Right cardiac atrium (tissue), 5 donors: ENCODE measurements around the gene OSBPL8. TPM values are rescaled to one million over a fixed set of nuclear protein-coding genes. Genes with fewer than 3 reads are reported as not detected.

ENCODE experiments used
- ATAC-seq, 2 donors: fragments of 200-7000 bp; cut with Tn5 transposase; one replicate each; pipeline versions ENCODE4 v1.8.0 to v1.9.1; 2020; ENCODE audit warnings: moderate library complexity in 2 of 2, mild to moderate bottlenecking in 1 of 2
- DNase-seq, 3 donors: peaks; one replicate each; pipeline ENCODE4 v3.0.0-alpha.2; 2020
- H3K27ac ChIP-seq: one replicate; pipeline ENCODE4 v1.5.1; 2013; ENCODE audit warnings: mild to moderate bottlenecking, low read length, control low read depth, moderate library complexity
- H3K27me3 ChIP-seq: one replicate; pipeline ENCODE4 v1.6.1; 2013; ENCODE audit not compliant: control insufficient read depth, insufficient read depth
- H3K4me1 ChIP-seq: one replicate; pipeline ENCODE4 v1.6.1; 2013; ENCODE audit warnings: low read length; ENCODE audit not compliant: control insufficient read depth, insufficient read depth
- H3K4me3 ChIP-seq: one replicate; pipeline ENCODE4 v1.5.1; 2013; ENCODE audit warnings: low read length, control low read depth
- H3K9me3 ChIP-seq: one replicate; pipeline ENCODE4 v1.6.1; 2013; ENCODE audit warnings: low read length; ENCODE audit not compliant: control insufficient read depth
- WGBS: extraction: QIAGEN DNeasy Blood & Tissue Kit; methylation state at CpG from one replicate; pipeline ENCODE4 v1.1.7; 2013; 5-methylcytosine and 5-hydroxymethylcytosine counted together
- intact Hi-C, 4 donors: fragments of 100-400 bp; cut with DNase I; formaldehyde crosslinking; loops; one replicate each; pipeline versions ENCODE4 v1.11.0 to v1.14.0; 2022 to 2023
- polyA plus RNA-seq: library from polyadenylated mRNA; stranded (reverse); fragments of 200-250 nt; gene quantifications from one replicate; pipeline ENCODE4 v1.2.3, GENCODE V29; 2013
- total RNA-seq, 4 donors: library from RNA; stranded (reverse); fragmentation: NEBNext Ultra II Directional; extraction: Animal tissue kit (Norgen Biotek cat#: 25700); gene quantifications; one replicate each; pipeline ENCODE4 v1.2.1, GENCODE V29; 2021
- donor health status: healthy with polysubstance abuse.
- donor health status: DM: no; HTN: yes; CAD: no.
- donor health status: DM: no; HTN: no; CAD: no.
- donor health status: DM: no; HTN: yes; CAD: no; lungs with severe emphysema.
- donor health status: DM: yes; HTN: yes; CAD: no.

OSBPL8 gene
- total and polyA plus RNA-seq, 5 donors = 5.5 to 33.1 (median 30.7) TPM

DNA sequence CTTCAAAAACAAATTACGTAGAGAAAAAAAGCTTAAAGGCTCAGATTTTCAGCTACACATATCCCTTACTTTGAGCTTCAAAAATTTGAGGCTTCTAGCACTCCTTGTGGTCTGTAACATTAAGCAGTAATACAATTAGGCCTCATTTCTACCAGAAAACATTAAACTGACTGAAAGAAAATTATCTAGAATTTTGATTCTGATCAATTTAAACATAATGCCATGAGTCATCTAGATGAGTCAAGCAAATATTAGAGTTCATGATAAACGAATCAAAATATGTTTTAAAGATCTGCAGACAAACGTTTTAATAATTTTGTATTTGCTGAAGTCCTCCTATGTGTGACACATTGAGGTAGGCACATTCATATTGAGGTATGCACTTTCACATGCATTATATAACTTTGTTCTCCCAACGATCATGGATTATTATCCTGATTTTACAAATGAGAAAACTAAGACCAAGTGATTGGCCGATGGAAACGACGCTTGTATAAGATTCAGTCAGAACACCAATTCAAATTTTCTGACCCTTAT, 4.3 kb downstream of the OSBPL8 start:
- no peak overlapping the region for H3K4me3 ChIP-seq
- intact Hi-C loops = no loop called here
- H3K27ac ChIP-seq = no peak overlapping the region
- 84% methylated on average over 7 of the region's 7 CpGs for WGBS
- H3K4me1 ChIP-seq = peaks cover 9% of the 10 kb centered on the region
- no peaks in the 10 kb centered on the region for H3K27me3 ChIP-seq
- no peaks in the 10 kb centered on the region for H3K9me3 ChIP-seq
- ATAC-seq (no peak), DNase-seq (no peak)

DNA sequence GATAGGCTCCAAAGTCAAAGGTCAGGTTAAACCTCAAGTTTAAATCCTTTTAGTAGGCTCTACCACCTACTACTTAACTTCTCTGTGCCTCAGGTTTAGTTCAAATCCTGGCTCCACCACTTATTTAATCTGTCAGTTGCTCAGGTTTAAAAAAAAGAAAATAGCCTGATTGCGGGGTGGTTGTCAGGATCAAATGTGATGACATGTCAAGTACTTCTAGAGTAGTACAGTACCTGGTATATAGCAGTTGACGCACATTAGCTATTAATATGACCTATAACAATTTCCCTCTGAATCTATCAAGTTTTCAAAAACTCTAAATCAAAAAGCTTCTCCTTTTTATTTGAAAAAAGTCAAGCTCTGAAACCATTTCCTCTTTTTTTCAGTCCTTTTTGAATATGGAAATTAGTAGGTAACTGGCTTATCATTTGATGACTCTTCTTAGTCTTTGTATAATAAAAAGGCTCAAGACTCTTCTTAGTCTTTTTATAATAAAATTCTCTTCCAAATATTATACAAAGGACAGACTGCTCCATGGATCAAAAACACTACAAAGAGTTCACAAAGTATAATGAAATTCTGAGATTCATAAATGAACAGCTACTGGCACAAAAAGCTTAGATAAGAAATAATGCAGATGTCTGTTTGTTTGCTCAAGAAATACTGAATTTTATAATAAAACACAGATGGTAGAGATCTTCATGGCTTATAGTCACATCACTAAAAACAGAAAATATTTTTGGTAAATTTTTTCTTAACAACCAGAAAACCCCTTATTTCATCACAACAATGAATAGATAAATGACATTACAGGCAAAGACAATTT, 5.0 kb downstream of the OSBPL8 start:
- WGBS = 60% methylated on average over 2 of the region's 2 CpGs
- Histone ChIP-seq H3K27me3 (no peaks in the 10 kb centered on the region), H3K9me3 (no peaks in the 10 kb centered on the region), H3K4me3 (no peak overlapping the region), H3K27ac (no peak overlapping the region), H3K4me1 (peaks cover 9% of the 10 kb centered on the region)
- intact Hi-C loops = no loop called here
- no peak for DNase-seq
- ATAC-seq = no peak

DNA sequence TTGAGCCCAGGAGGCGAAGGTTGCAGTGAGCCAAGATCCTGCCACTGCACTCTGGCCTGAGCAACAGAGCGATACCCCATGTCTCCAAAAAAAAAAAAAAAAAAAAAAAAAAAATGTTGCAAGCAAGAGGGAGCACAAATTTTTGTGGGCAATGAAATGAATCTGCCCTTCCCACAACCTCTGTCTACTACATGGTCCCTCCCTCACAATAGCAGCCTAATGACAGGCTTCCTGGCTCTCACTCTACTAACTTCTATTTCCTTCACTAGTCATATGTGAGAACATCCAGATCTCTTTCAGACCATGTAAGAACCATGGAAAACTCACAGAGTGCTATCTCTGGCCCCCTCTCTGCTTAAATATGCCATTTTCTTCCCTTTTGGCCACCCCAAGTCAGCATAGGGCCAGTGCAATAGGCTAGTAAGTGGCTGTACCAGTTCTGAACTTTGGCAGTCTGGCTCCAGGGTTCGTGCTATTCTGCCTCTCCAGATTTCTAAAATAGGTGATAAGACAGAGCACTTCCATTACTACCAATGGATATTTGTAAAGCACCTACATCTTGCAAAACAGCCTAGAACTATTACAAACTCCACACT, 7.1 kb downstream of the OSBPL8 start:
- H3K9me3 ChIP-seq = no peaks in the 10 kb centered on the region
- 85% methylated on average over 3 of the region's 3 CpGs for WGBS
- no peak overlapping the region for H3K27ac ChIP-seq
- no peak overlapping the region for H3K4me3 ChIP-seq
- ATAC-seq (peak; percentile 31 to 50), DNase-seq (no peak)
- intact Hi-C loops = no loop called here
- H3K27me3 ChIP-seq = no peaks in the 10 kb centered on the region
- peaks cover 9% of the 10 kb centered on the region for H3K4me1 ChIP-seq

DNA sequence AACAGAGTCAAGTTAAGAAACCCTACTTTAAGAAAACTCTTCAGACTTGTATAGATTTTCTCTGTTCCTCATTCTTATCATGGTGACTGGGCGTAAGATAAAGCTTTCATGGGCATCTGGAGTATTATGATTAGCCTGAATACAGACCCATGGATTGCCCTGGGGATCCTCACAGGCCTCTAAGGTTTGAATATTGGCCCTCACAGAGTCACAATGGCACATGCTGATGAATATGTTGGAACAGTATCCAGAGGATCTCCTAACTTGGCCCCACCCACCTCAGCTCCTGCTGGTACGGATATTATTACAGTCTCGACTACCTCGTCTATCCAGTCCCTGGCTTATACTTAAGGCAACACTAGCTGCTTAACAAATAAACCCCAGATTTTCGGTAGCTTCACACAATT, 8.1 kb downstream of the OSBPL8 start:
- no peak for DNase-seq
- 91% methylated on average over 5 of the region's 5 CpGs for WGBS
- Histone ChIP-seq H3K4me1 (peaks cover 7% of the 10 kb centered on the region), H3K27me3 (no peaks in the 10 kb centered on the region), H3K27ac (no peak overlapping the region), H3K4me3 (no peak overlapping the region), H3K9me3 (no peaks in the 10 kb centered on the region)
- intact Hi-C loops = no loop called here
- no peak for ATAC-seq

DNA sequence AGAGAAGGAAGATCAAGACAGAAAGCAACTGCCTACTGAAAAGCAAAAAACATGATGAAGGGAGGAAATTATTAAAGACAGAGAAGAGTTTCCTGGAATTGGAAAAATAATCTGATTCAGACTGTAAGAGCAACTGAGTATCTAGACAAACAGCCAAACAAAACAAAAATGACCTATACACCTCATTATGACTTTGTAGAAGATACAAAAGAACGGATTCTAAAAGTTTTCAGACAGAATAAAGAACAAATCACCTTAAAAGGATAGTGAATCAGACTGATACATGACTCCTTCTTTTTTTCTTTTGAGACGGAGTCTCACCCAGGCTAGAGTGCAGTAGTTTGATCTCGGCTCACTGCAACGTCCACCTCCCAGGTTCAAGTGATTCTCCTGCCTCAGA, 10.4 kb downstream of the OSBPL8 start:
- no peak overlapping the region for H3K27ac ChIP-seq
- no peak for DNase-seq
- 81% methylated on average over 4 of the region's 4 CpGs for WGBS
- no peak overlapping the region for H3K4me3 ChIP-seq
- no peak for ATAC-seq
- no peaks in the 10 kb centered on the region for H3K27me3 ChIP-seq
- peaks cover 7% of the 10 kb centered on the region for H3K4me1 ChIP-seq
- intact Hi-C loops = no loop called here
- H3K9me3 ChIP-seq = no peaks in the 10 kb centered on the region

DNA sequence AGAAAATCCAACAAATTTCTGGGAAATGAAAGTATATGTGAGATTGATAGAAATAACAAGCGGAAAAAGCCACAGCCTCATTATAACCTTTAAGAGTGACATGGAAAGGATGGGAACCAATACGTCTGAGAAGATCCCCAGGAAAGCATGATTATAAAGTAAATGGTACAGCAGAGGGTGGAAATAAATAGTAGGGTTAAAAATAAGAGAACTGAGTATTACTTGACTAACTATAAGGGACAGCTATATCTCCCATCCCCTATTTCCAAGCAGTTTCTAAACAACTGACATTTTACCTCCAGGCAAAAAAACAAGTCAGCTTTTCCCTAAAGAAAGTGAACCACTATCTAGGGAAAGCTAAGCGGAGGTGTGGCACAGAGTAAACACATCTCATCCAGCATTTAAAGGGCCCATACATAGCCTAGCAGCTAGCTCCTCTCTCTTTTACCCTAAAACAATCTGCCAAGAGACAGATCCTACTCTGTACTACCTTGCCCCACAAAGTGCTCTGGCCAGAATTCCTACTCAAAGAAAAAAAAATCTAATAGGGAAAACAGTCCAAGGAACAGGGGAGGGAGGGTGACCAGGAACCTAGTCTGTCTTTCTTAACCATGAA, 11.2 kb downstream of the OSBPL8 start:
- intact Hi-C loops = no loop called here
- no peaks in the 10 kb centered on the region for H3K9me3 ChIP-seq
- DNase-seq = no peak
- no peak overlapping the region for H3K27ac ChIP-seq
- no peak for ATAC-seq
- H3K27me3 ChIP-seq = no peaks in the 10 kb centered on the region
- H3K4me1 ChIP-seq = peaks cover 7% of the 10 kb centered on the region
- H3K4me3 ChIP-seq = no peak overlapping the region
- 90% methylated on average over 3 of the region's 3 CpGs for WGBS

DNA sequence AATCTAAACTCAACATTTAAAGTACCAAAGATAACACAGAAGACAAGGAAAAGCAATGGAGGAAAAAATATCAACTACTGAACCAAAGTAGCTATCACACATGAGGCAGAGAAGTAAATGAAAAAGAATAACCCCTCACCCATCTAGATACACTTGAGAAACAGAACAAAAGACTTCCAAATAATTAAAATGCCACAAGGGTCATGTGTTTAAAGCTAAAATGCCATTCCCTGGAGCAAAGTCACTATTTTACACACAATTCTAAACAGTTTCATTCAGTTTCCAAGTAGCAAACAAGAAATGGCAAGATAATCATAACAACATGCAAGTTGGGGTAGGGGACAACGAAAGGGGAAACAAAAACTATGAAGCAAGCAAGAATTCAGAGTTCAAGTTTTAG, 12.0 kb downstream of the OSBPL8 start:
- ATAC-seq = no peak

DNA sequence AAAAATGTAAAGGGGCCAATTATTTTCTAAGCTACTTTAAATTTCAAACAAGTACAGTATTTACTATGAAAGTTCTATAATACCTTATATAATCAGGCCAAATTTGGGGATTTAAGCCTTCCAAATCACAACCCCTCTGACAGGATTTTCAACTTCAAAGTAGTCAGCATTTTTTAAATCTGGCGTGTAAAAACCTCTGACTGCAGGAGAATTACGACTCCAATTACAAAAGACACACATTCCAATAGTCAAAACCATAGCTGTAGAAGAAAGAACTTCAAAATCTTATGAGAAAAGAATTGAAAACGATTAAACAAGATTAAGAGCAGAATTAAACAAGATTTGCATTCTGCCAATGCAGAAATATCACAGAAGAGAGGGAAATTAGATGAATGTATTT, 12.7 kb downstream of the OSBPL8 start:
- DNase-seq (no peak), ATAC-seq (no peak)
- H3K4me1 ChIP-seq = peaks cover 2% of the 10 kb centered on the region
- H3K27ac ChIP-seq = no peak overlapping the region
- no peak overlapping the region for H3K4me3 ChIP-seq
- no peaks in the 10 kb centered on the region for H3K9me3 ChIP-seq
- intact Hi-C loops = no loop called here
- H3K27me3 ChIP-seq = no peaks in the 10 kb centered on the region
- WGBS = 84% methylated on average over 3 of the region's 3 CpGs

More for the DNA sequence above, 12.0 kb downstream of the OSBPL8 start:
- Histone ChIP-seq H3K9me3 (no peaks in the 10 kb centered on the region), H3K27me3 (no peaks in the 10 kb centered on the region), H3K4me3 (no peak overlapping the region), H3K4me1 (peaks cover 6% of the 10 kb centered on the region), H3K27ac (no peak overlapping the region)
- 88% methylated on average over 1 of the region's 1 CpG for WGBS
- no peak for DNase-seq
- intact Hi-C loops = no loop called here

DNA sequence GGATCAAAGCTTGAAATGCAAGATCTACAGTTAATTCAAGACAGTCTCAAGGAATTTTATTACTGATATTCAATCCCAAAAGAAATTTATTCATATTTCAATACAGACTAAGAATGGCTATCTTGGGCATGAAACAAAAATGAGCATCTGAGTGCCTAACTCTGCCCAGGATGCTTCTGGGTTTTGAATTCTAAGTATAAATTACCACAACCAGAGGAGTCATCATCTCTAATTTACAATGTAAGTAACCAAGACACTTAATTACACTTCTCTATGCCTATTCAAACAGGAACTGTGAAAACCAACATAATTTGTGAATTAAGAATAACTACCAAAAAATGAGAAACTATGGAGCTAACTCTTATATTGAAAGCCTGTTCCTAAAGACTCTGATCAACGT, 14.1 kb downstream of the OSBPL8 start:
- Histone ChIP-seq H3K4me1 (no peaks in the 10 kb centered on the region), H3K9me3 (no peaks in the 10 kb centered on the region), H3K27me3 (no peaks in the 10 kb centered on the region), H3K27ac (no peak overlapping the region), H3K4me3 (no peak overlapping the region)
- intact Hi-C loops = no loop called here
- no peak for ATAC-seq
- DNase-seq = no peak
- WGBS = 83% methylated on average over 1 of the region's 1 CpG

DNA sequence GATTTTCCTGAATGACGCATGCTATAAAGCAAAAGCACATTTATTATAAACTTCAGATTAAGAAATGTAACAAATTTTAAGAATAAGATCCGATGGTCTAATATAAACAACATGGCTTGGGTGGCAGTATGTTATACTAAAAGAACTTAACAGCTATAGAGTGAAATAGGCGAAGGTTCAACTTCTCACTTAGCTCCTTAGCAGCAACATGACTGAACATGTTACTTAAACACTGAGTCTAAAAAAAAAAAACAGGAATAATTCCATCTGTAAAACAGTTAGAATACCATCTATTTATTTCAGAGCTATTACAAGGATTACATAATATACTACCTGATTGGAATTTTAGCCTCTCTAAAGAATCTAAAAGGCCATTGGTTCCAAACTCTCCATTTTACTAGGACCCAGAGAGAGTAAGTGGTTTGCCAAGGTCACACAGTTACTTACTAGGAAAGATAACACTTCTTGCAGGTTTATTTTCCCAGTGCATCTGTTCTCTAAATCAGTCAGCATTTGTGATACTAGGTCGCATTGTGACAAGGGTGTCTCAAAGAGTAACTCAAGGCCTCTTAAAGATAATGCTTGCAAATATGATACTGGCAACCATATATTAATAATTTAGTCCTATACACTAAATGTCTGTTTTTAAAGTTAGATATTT, 14.8 kb downstream of the OSBPL8 start:
- no peaks in the 10 kb centered on the region for H3K4me1 ChIP-seq
- no peak overlapping the region for H3K27ac ChIP-seq
- H3K9me3 ChIP-seq = no peaks in the 10 kb centered on the region
- no peak for ATAC-seq
- H3K27me3 ChIP-seq = no peaks in the 10 kb centered on the region
- 95% methylated on average over 4 of the region's 4 CpGs for WGBS
- DNase-seq = no peak
- intact Hi-C loops = no loop called here
- H3K4me3 ChIP-seq = no peak overlapping the region
